ENCODE measurements around the gene FAM118B.

DNA sequence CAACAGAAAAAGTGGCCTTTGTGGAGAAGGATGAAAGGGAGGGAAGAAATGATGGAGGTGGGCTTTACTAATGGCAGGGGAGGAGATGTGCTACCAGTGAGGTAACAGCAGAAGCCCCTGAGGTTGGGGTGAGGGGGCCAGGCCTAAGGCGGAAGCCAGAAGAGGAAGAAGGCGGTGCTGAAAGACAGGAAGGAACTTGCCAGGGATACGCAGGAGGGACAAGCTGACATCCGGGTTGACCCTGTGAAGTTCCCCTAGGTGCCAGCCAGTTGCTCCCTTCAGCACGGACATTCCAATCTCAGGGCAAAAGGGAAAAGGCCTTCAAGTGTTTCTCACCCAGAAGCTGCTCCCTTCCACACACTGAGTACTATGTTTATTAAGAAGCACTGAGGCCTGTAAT lies 69.0 kb downstream of the FAM118B start:
- TF ChIP-seq POLR2A (IDR thresholded peaks at IDR 0.05; ENCODE audit: control extremely low read depth in 1 of 2, low read depth in 2 of 2, low read length in 2 of 2) (no peak), JUND (IDR thresholded peaks at IDR 0.05; ENCODE audit: low read length) (no peak), SP4 (IDR thresholded peaks at IDR 0.05; ENCODE audit: low read length) (no peak), POLR2AphosphoS5 (IDR thresholded peaks at IDR 0.05; ENCODE audit: low read depth, low read length) (no peak), EZH2 (IDR thresholded peaks at IDR 0.05; ENCODE audit: low read depth, low read length, severe bottlenecking) (no peak), RAD21 (IDR thresholded peaks at IDR 0.05 in 1 of 2, conservative IDR thresholded peaks at IDR 0.05 in 1 of 2; ENCODE audit: low read depth in 2 of 2, low read length in 2 of 2) (no peak), ZNF274 (IDR thresholded peaks at IDR 0.05; ENCODE audit: borderline replicate concordance, extremely low read depth, low read length) (no peak), TCF12 (IDR thresholded peaks at IDR 0.05; ENCODE audit: low read depth, low read length) (no peak)
- TF ChIP-seq, protein P1, sequence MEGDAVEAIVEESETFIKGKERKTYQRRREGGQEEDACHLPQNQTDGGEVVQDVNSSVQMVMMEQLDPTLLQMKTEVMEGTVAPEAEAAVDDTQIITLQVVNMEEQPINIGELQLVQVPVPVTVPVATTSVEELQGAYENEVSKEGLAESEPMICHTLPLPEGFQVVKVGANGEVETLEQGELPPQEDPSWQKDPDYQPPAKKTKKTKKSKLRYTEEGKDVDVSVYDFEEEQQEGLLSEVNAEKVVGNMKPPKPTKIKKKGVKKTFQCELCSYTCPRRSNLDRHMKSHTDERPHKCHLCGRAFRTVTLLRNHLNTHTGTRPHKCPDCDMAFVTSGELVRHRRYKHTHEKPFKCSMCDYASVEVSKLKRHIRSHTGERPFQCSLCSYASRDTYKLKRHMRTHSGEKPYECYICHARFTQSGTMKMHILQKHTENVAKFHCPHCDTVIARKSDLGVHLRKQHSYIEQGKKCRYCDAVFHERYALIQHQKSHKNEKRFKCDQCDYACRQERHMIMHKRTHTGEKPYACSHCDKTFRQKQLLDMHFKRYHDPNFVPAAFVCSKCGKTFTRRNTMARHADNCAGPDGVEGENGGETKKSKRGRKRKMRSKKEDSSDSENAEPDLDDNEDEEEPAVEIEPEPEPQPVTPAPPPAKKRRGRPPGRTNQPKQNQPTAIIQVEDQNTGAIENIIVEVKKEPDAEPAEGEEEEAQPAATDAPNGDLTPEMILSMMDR (IDR thresholded peaks at IDR 0.05; ENCODE audit: control extremely low read depth in 1 of 3, insufficient read depth in 1 of 3, low read depth in 1 of 3, low read length in 3 of 3) = no peak
